Aortic smooth muscle cell (primary cell): Measurements from ENCODE around the gene MISP. TPM values are rescaled to one million over a fixed set of nuclear protein-coding genes. Genes with fewer than 3 reads are reported as not detected.

ENCODE experiments used
- total RNA-seq: library from RNA; depleted of rRNA; stranded (reverse); fragments of >200 nt; gene quantifications from 2 replicates; pipeline ENCODE4 v1.2.3, GENCODE V29; 2014

Gene MISP
- under 0.01 TPM in 1 of 2 replicates, not detected in the other for total RNA-seq

DNA sequence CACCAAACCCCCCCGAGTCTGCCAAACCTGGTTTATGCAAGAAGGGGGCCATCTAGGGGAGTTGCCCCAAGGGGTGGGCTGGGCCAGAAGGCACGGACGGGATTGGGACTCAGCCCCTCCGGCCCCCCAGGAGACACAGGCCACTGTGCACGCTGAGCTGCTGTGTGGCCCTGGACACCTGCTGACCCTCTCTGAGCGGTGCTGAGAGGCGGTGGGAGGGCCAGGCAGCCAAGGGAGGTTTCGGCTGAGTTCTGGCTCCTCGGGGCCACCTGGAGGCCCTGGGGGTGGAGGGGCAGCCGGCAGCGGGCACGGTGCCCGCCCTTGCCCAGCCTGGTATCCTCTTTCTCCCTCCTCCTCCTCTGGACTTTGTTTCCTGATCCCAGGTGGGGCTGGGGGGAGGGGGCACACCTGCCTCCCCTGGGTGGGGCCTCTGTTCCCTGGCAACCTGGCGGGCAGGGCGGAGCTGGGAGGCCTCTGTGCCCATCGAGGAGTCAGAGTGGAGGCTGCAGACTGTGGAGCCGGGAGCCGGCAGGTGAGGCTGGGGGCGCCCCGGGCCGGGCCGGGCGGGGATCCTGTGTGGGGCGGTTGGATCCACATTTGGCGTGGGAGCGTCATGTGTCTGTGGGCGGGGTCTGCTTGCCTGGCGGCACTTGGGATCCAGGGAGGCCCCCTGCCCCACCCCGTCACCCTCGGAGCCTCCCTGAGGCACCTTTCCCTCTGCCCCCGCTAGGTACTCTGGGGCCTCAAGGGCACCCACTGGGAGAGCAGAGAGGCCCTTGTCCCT is at the start of gene MISP:
Gene MISP, plus strand, starts transcription at position 473 of the 784 bp plus-strand sequence. CDS start 5,835 bp downstream, outside the sequence.

DNA sequence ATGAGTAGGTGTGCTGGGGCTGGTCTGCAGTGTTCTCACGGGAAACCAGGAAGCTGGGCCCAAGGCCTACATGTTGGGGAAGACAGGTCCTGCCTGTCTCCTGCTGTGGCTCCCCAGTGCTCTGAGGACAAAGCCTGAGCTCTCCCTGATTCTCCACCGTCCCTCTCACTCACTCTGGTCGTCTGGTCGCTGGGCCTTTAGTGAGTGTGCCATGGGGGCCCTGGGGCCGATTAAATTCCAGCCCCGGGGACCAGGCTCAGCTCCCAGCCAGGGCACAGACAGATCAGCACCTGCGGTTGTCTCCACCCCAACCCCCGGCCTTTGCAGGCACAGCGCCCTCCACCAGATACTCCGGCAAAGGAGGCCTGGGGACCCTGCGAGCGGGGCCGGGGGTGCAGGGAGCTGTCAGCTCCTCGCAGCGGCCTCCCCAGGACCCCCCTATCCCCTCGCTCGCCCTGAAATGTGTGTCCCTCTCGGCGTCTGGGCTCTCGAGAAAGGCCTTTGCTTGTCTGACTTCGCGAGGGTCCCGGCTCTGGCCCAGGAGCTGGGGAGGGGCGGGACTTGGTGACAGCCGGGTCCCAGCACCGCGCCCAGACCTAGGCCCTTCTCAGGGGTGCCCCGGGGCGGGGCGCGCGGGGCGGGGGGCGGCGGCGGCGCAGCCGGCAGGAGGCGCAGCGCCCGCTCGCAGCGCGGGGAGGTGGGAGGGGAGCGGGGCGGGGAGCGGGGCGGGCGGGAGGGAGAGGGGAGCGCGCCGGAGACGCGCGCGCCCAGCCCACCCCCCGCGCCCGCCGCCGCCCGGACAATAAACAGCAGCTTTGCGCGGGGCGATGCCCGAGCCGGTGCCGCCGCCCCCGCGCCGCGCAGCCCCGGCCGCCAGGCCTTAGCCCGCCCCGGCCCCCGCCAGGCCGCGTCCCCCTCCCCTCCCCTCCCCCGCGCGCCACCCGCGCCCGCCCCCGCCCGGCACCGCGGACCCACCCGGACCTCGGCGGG is 42.5 kb upstream of the MISP start, which contains the start of gene PALM:
Gene PALM, plus strand, starts transcription at position 782 of the 990 bp plus-strand sequence. CDS start 212 bp downstream, outside the sequence.

GRCh38 chr19:796692-797527 is 46.0 kb downstream of the MISP start, which contains the start of gene PTBP1:
Gene PTBP1 (plus strand): TSS chr19:797452. CDS start chr19:797498, 46 bp downstream.

Other genes with a start within 250 kb of the MISP start
- 25.5 and 30.3 TPM in 2 replicates for gene TPGS1, start 243.6 kb upstream of the MISP start, total RNA-seq
- gene CDC34, start 219.4 kb upstream of the MISP start, total RNA-seq, result 63.0 and 74.1 TPM in 2 replicates
- not detected in 2 replicates for gene GZMM, start 207.1 kb upstream of the MISP start, total RNA-seq
- 300 and 316 TPM in 2 replicates for gene BSG, start 178.5 kb upstream of the MISP start, total RNA-seq
- gene HCN2, start 161.2 kb upstream of the MISP start, total RNA-seq, result 0.26 and 0.62 TPM in 2 replicates
- 15.5 and 18.5 TPM in 2 replicates for gene POLRMT, start 117.6 kb upstream of the MISP start, total RNA-seq
- gene FGF22, start 111.2 kb upstream of the MISP start, total RNA-seq, result 0.06 and 0.26 TPM in 2 replicates
- 10.1 and 16.8 TPM in 2 replicates for gene RNF126, start 87.9 kb upstream of the MISP start, total RNA-seq
- 16.1 and 18.4 TPM in 2 replicates for gene FSTL3, start 74.7 kb upstream of the MISP start, total RNA-seq
- not detected in 2 replicates for gene PRSS57, start 55.7 kb upstream of the MISP start, total RNA-seq
- gene PALM, start 42.2 kb upstream of the MISP start, total RNA-seq, result 2.1 and 5.8 TPM in 2 replicates
- gene PTBP1, start 46.3 kb downstream of the MISP start, total RNA-seq, result 71.4 and 77.9 TPM in 2 replicates
- gene PLPPR3, start 70.8 kb downstream of the MISP start, total RNA-seq, result not detected in 2 replicates
- gene AZU1, start 76.7 kb downstream of the MISP start, total RNA-seq, result not detected in 2 replicates
- not detected in 2 replicates for gene PRTN3, start 89.9 kb downstream of the MISP start, total RNA-seq
- gene ELANE, start 101.2 kb downstream of the MISP start, total RNA-seq, result 0.12 and 0.26 TPM in 2 replicates
- gene CFD, start 108.6 kb downstream of the MISP start, total RNA-seq, result 0.19 and 0.79 TPM in 2 replicates
- gene MED16, start 142.1 kb downstream of the MISP start, total RNA-seq, result 20.1 and 23.5 TPM in 2 replicates
- gene RNU6-9, start 142.4 kb downstream of the MISP start, total RNA-seq, result not detected in 2 replicates
- 15.2 and 17.6 TPM in 2 replicates for gene R3HDM4, start 162.1 kb downstream of the MISP start, total RNA-seq
- gene KISS1R, start 166.2 kb downstream of the MISP start, total RNA-seq, result not detected in 2 replicates
- 6.0 and 6.1 TPM in 2 replicates for gene ARID3A, start 174.9 kb downstream of the MISP start, total RNA-seq
- 36.9 and 49.3 TPM in 2 replicates for gene WDR18, start 233.2 kb downstream of the MISP start, total RNA-seq
- 0.06 TPM in 1 of 2 replicates, not detected in the other for gene GRIN3B, start 249.3 kb downstream of the MISP start, total RNA-seq